ENCODE measurements around the gene FAIM. TPM values are rescaled to one million over a fixed set of nuclear protein-coding genes. Genes with fewer than 3 reads are reported as not detected.
A peak's percentile ranks its signal among the peaks of the same experiment; 100 is the strongest.
"Not testable (repeated sequence)": the region's sequence is repeated elsewhere in the genome, so short reads cannot be mapped to it uniquely, and the experiment has no call there.

FAIM gene, protein sequence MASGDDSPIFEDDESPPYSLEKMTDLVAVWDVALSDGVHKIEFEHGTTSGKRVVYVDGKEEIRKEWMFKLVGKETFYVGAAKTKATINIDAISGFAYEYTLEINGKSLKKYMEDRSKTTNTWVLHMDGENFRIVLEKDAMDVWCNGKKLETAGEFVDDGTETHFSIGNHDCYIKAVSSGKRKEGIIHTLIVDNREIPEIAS
- 10.6 and 11.9 TPM in 2 replicates for total RNA-seq (2014; rRNA removed; shearing (Covaris generic))
- 9.0 and 12.7 TPM in 2 replicates for polyA plus RNA-seq (2015; cell fraction: cytosol; rRNA removed)
- 3.0 and 4.0 TPM in 2 replicates for polyA plus RNA-seq (2015; cell fraction: nucleus; rRNA removed)

DNA sequence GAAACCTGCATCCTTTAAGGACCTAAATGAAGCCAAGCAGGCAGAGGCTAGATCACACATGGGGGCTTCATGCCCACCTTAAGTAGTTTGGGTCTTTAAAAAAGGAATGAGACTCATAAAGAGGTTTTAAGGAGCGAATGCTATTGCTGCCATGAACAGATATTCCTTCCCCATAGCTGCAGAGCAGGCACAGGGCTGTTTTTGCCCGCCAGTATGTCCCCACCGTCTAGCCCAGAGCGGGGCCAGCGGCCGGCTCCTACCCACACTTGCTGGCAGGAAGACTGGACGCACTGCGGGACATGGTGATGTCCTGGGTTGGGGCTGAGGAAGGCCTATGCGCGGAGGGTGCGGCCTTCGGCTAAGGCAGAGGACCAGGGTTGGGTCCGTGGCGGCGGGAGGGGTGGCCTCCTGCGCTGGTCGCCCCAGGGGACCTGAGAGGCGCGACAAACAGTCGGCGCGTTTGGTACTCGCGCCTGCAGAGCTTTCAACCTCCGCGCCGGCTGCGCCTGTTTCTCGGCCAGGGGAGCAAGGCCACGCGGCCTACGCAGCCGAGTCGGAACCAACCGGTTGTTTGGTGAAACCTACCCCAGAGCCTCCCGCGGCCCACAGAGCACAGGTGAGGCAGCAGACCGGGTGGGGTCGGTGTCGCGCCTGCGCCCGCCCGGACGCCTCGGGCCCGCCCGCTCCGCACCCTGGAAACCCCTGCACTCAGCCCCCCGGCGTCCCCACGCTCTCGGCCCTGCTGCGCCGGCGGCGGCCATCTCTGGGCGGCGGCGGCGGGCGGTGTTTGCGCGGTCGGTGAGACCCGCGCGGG is at the start of gene FAIM:
FAIM (plus strand) TSS at position 450 of the 814 bp plus-strand sequence. CDS start 10,956 bp downstream, outside the sequence.
- DNase-seq (ENCODE audit: low read depth), result peak; percentile 52

GRCh38 chr3:138559134-138559533 is 49.4 kb upstream of the FAIM start:
- no peak for DNase-seq (ENCODE audit: low read depth)

DNA sequence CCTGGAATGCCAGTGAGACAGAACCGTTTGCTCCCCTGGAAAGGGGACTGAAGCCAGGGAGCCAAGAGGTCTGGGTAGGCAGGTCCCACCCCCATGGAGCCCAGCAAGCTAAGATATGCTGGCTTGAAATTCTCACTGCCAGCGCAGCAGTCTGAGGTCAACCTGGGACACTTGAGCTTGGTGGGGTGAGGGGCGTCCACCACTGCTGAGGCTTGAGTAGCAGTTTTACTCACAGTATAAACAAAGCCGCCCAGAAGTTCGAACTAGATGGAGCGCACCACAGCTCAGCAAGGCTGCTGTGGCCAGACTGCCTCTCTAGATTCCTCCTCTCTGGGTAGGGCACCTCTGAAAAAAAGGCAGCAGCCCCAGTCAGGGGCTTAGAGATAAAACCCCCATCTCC is 48.1 kb upstream of the FAIM start:
- DNase-seq (ENCODE audit: low read depth), result no peak

GRCh38 chr3:138562902-138563301 is 45.7 kb upstream of the FAIM start:
- DNase-seq (ENCODE audit: low read depth), result not testable (repeated sequence)

DNA sequence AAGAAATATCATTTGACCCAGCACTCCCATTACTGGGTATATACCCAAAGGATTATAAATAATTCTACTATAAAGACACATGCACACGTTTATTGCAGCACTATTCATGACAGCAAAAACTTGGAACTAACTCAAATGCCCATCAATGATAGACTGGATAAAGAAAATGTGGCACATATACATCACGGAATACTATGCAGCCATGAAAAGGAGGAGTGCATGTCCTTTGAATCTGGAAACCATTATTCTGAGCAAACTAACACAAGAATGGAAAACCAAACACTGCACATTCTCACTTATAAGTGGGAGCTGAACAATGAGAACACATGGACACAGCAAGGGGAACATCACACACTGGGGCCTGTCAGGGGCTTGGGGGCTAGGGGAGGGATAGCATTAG is 42.3 kb upstream of the FAIM start:
- not testable (repeated sequence) for DNase-seq (ENCODE audit: low read depth)

- DNase-seq (ENCODE audit: low read depth), result no peak
Observed at GRCh38 chr3:138567403-138567802, 41.2 kb upstream of the FAIM start.

DNA sequence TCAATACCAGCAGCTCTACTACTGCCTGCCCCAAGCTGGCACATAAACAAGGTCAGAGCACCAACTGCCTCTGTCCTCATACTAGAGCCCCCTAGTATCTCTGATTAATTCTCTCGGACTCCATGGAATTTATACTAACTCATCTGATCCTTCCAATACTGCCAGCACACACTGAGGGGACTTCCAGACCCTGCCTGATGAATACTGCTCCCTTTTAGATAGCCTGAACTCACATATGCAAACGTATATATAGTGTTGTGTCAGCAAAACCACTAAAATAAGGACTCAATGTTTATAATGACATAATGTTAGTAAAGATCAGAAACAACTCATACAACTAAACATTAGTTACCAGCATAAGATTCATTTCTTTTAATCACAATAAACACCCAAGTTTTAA is 39.5 kb upstream of the FAIM start:
- no peak for DNase-seq (ENCODE audit: low read depth)

- not testable (repeated sequence) for DNase-seq (ENCODE audit: low read depth)
Observed at GRCh38 chr3:138569624-138570023, 38.9 kb upstream of the FAIM start.

- no peak for DNase-seq (ENCODE audit: low read depth)
Observed at GRCh38 chr3:138573138-138573537, 35.4 kb upstream of the FAIM start.

- no peak for DNase-seq (ENCODE audit: low read depth)
Observed at GRCh38 chr3:138578141-138578540, 30.4 kb upstream of the FAIM start.

DNA sequence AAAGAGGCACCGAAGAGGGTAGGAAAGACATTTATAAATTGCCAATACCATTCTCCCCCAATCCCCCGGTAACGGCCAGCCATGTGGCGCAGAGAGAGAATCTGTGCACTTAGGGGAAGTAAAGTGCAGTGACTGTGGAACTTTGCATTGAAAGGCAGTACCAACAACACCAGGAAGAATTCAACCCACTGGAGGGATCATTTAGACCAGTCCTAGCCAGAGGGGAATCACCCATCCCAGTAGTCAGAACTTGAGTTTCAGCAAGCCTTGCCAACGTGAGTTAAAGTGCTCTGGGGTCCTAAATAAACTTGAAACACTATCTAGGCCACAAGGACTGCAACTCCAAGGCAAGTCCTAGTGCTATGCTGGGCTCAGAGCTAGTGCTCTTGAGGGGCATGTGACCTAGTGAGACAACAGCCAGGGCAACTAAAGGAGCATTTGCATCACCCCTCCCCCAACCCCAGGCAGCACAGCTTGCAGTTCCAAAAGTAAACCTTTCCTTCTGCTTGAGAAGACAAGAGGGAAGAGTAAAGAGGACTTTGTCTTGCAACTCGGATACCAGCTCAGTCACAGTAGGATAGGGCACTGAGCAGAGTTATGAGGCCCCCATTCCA is 29.5 kb upstream of the FAIM start:
- no peak for DNase-seq (ENCODE audit: low read depth)

GRCh38 chr3:138587374-138587773 is 21.2 kb upstream of the FAIM start:
- no peak for DNase-seq (ENCODE audit: low read depth)

- DNase-seq (ENCODE audit: low read depth), result no peak
Observed at GRCh38 chr3:138588445-138588844, 20.1 kb upstream of the FAIM start.

GRCh38 chr3:138591392-138591791 is 17.2 kb upstream of the FAIM start:
- DNase-seq (ENCODE audit: low read depth), result no peak

DNA sequence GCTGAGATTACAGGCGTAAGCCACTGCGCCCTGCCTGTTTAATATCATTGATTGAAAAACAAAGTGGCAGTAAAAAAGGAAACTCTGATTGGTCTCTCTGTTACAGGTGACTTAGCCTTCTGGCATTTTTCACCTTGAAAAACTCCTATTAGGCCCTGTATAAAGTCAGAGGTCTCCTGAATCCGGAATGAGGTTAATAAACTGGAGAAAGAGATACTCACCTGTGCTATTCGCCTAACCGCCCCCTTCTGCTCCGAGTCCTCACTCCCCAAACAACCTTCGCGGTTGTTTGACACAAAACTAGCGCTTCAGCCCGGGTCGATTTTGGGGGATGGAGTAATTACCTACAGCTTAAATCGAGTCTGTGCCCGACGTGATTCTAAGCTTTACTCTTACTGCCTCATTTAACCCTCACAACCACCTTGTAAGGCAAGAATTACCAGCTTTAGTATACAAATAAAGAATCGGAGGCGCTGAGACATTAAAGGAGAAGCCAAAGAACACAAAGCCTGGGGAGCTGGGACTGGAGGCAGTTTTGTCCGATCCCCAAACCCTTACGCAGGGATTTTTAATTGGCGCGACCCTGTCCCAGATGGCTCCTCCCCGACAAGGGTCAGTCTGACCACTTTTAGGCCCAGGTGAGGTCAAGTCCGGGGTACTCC is 15.0 kb upstream of the FAIM start:
- no peak for DNase-seq (ENCODE audit: low read depth)

DNA sequence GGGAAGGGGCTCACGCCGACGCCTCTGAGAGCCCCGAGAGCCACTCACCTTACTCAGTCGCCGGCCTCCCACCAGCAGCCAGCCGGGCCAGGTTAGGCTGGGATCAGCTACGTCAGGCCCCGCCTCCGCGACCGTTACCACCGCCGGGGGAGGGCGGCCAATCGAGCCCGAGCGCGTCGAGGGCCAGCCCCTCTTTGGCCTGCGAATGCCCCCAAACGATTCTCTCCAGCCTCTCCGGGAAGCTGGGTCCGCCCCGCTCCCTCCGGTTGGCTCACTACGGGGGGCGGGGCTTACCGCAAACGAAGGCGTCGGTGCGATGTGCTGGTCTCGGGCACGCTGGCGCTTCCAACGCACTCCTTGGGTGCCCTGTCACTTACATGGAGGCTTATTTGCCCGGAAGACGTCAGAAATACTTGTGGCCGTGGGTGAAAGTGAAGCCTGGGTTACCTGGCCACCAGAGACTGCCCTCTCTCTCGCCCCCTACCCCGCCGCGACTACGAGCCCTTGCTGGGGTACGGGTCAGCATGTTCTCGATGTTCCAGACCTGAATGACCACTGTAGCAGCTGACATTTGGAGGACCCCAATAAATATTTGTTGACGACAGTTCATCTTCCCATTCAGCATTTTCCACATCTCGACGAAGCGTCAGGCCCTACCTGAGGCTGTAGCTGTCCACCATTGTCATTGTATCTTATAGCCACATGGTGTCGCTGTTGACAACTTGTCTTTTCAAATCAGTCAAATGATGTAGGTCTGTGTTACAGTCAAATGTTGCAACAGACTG is 14.2 kb upstream of the FAIM start, which contains the start of gene CEP70:
CEP70 (minus strand) TSS at position 111 of the 785 bp plus-strand sequence. CDS start 21,333 bp downstream, outside the sequence.
- peak; percentile 97 for DNase-seq (ENCODE audit: low read depth)

DNA sequence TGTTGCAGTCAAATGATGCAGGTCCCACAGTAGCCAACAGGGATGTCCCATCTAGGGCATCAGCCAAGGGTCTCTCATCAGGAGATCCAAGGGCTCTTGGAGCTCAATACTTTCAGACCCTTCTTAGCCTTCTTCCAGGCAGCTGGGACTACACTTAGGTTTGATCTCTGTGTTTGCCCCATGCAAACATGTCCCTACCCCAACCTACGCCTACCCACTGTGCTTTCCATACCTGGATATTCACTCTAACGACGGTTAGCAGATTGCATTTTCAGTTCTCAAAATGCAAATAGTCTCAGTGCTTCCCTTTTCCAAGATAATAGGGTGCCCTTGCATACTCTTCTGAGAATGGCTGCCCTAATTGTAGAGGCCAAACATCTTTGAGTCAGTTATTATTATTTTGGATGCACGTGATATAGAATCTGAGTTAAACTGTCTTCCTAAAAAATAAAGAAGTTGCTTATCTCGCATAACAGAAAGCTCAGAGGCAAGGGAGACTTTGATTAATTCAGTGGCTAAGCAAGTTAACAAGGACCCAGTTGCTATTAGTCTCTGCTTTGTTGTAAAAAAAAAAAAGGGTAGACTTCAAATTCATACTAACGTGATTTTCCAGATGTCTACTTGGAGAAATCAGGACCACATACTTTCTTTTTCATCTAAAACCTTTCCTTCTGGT is 13.5 kb upstream of the FAIM start:
- no peak for DNase-seq (ENCODE audit: low read depth)

- DNase-seq (ENCODE audit: low read depth), result not testable (repeated sequence)
Observed at GRCh38 chr3:138597186-138597976, 11.2 kb upstream of the FAIM start.

GRCh38 chr3:138598534-138598933 is 10.0 kb upstream of the FAIM start:
- no peak for DNase-seq (ENCODE audit: low read depth)
